SW480 (cell line): ENCODE results near the gene HTN1.
"Not testable (repeated sequence)": the region's sequence is repeated elsewhere in the genome, so short reads cannot be mapped to it uniquely, and the experiment has no call there.

Experiments
- DNase-seq: peaks from one replicate; pipeline ENCODE4 v3.0.0-alpha.2; 2016; ENCODE audit warnings: low spot score

Gene HTN1

DNA sequence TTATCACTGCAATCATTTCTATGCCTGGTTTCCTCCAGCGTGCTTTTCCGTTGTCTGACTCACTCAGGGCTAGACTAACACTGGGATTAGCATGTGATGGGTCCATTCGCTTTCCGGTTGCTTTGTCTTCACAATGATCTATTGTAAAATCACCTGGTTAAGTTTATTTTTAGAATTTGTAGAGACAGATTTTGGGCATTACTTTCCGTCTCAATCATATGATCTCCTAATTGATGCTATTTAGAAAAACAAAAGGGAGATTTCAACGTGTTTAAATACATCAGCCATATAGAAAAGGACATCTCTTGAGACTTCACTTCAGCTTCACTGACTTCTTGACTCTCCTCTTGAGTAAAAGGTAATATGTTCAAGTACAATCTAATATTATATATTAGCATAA lies at the start of gene HTN1:
TSS of gene HTN1 (plus strand) at position 301 of the 400 bp plus-strand sequence. CDS start 2,639 bp downstream, outside the sequence.
- not testable (repeated sequence) for DNase-seq

DNA sequence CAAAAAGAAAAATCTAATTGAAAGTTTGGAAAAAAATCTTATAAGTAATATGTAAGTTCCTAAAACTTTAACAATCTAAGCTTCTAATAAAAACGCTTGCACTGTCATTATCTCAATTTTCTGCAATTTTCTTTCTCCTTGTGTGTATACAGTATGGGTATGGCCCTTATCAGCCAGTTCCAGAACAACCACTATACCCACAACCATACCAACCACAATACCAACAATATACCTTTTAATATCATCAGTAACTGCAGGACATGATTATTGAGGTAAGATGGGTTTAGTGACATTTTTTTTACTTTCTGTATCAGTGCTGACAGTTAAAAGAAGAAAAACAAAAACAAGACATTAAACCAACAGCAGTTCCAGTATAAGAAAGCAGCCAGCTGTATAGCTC lies 49.5 kb upstream of the HTN1 start:
- DNase-seq, result no peak

DNA sequence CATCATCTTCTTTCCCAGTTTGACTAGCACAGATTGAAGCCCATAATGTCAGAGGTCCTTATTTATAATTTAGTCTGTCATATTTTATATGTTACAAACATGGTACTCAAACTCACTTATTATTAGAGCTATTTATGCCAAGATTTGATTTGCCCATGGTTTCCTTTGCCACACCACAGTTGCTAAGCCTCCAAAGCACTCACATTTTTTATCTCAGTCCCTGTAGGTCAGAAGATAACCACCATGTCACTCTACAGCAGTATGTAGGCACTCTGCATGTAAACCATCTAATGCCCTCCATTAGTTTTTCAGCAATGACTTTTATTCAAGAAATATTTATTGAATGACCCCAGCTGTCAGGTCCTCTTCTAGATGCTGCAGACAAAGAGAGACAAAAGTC lies 47.7 kb upstream of the HTN1 start:
- no peak for DNase-seq

GRCh38 chr4:70008771-70009170 lies 41.5 kb upstream of the HTN1 start:
- DNase-seq, result no peak

DNA sequence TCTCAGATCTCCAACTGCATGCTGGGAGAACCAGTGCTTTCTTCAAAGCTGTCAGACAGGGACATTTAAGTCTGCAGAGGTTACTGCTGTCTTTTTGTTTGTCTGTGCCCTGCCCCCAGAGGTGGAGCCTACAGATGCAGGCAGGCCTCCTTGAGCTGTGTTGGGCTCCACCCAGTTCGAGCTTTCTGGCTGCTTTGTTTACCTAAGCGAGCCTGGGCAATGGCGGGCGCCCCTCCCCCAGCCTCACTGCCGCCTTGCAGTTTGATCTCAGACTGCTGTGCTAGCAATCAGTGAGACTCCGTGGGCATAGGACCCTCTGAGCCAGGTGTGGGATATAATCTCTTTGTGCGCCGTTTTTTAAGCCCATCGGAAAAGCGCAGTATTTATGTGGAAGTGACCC lies 31.2 kb upstream of the HTN1 start:
- DNase-seq, result not testable (repeated sequence)

DNA sequence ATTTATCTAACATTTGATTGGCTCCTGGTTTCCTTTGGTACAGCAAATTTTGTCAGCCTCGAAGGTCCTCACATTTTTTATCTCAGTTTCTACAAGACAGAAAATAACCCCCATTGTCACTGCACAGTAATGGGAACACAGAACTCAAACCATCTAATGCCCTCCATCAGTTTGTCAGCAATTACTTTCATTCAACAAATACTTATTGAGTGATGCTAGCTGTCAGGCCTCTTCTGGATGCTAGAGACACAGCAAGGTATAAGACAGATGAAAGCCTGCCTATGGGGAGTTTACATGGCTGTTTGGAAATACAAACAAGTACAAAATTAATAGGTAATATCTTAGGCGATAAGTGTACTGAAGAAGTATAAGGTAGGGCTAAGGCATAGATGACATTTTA lies 27.0 kb upstream of the HTN1 start:
- DNase-seq, result no peak

- DNase-seq, result no peak
Observed at GRCh38 chr4:70027011-70027410, 23.2 kb upstream of the HTN1 start.

DNA sequence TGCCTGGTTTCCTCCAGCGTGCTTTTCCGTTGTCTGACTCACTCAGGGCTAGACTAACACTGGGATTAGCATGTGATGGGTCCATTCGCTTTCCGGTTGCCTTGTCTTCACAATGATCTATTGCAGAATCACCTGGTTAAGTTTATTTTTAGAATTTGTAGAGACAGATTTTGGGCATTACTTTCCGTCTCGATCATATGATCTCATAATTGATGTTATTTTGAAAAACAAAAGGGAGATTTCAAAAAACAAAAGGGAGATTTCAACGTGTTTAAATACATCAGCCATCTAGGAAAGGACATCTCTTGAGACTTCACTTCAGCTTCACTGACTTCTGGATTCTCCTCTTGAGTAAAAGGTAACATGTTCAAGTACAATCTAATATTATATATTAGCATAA lies 22.1 kb upstream of the HTN1 start, which contains the start of gene HTN3:
TSS of gene HTN3 (plus strand) at position 301 of the 400 bp plus-strand sequence. CDS start 2,282 bp downstream, outside the sequence.
- not testable (repeated sequence) for DNase-seq

DNA sequence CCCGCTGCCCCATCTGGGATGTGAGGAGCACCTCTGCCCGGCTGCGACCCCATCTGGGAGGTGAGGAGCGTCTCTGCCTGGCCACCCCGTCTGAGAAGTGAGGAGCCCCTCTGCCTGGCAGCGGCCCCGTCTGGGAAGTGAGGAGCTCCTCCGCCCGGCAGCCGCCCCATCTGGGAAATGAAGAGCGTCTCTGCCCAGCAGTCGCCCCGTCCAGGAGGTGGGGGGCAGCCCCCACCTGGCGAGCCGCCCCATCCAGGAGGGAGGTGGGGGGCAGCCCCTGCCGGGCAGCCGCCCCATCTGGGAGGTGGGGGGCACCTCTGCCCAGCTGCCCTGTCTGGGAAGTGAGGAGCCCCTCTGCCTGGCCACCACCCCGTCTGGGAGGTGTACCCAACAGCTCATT lies 12.7 kb upstream of the HTN1 start:
- not testable (repeated sequence) for DNase-seq

DNA sequence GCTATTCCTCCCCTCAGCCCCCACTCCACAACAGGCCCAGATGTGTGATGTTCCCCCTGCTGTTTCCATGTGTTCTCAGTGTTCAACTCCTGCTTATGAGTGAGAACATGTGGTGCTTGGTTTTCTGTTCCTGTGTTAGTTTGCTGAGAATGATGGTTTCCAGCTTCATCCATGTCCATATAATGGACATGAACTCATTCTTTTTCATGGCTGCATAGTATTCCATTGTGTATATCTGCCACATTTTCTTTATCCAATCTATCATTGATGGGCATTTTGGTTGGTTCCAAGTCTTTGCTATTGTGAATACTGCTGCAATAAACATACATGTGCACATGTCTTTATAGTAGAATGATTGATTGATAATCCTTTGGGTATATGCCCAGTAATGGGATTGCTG lies 10.3 kb upstream of the HTN1 start:
- DNase-seq, result not testable (repeated sequence)

- DNase-seq, result no peak
Observed at GRCh38 chr4:70041652-70042286, 8.5 kb upstream of the HTN1 start.

GRCh38 chr4:70056534-70056933 lies 6.3 kb downstream of the HTN1 start:
- DNase-seq, result not testable (repeated sequence)

GRCh38 chr4:70057651-70058050 lies 7.4 kb downstream of the HTN1 start:
- no peak for DNase-seq

- no peak for DNase-seq
Observed at GRCh38 chr4:70059149-70059548, 8.9 kb downstream of the HTN1 start.

DNA sequence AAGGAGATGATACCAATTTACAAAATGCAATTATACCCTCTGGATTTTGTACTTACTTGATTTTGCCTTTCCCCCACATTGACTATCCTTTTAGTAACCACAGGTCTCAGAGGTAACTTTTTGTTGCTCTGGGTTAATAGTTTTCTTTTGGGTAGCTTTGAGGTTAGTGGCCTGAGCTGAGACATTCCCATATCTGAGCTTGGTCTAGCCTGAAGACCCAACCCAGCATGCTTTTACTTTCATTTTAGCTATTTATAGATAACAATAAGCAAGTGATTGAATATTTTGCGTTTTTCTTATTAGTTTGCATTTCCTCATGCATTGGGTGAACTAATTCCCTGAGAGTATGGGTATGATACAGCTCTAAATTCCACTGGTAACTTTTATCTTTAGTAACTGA lies 11.8 kb downstream of the HTN1 start:
- no peak for DNase-seq

GRCh38 chr4:70080205-70080604 lies 30.0 kb downstream of the HTN1 start:
- no peak for DNase-seq

DNA sequence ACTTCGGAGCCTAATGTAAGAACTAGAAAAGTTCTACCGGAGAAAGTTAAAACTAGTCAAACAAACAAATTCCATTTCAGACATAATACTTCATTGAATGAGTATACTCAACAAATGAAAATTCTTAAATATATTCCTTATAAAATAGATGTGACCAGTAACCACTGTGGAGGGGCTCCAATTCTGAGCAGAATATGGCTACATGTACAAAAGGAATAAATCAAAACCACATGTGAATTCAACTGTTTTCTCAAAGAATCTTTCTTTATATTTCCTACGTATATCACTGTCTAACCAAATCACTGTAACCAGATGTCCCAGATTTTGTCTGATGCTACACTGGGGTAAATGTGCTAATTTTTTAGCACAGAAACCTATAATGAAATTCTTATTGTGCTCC lies 49.0 kb downstream of the HTN1 start:
- no peak for DNase-seq
